ENCODE data around the gene CEP72.
"Not testable (repeated sequence)": the region's sequence is repeated elsewhere in the genome, so short reads cannot be mapped to it uniquely, and the experiment has no call there.

DNA sequence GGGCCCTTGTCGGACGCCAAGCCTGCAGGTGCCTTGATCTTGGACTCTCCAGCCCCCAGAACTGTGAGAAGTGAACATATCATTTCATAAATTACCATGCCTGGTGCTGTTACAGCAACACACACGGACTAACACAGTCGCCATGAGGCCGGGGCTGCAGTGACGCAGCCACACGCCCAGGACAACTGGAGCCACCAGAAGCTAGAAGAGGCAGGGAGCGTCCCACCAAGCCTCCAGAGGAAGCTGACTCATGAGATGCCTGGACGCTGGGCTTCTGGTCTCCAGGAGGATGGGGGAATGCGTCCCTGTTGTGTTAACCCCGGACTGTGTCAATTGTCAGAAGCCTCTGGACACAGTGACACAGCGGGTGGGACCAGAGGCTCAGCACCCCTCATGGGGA, 74.8 kb downstream of the CEP72 start:
- not testable (repeated sequence) for TF ChIP-seq BHLHE40 (IDR thresholded peaks at IDR 0.05; ENCODE audit: borderline replicate concordance); SUZ12 (IDR thresholded peaks at IDR 0.05); ARNT (IDR thresholded peaks at IDR 0.05); LEF1 (IDR thresholded peaks at IDR 0.05; ENCODE audit: borderline replicate concordance); SP1 (IDR thresholded peaks at IDR 0.05); FOXA1 (IDR thresholded peaks at IDR 0.05); FOXM1 (IDR thresholded peaks at IDR 0.05; ENCODE audit: borderline replicate concordance); FOXK2 (IDR thresholded peaks at IDR 0.05); L3MBTL2 (conservative IDR thresholded peaks at IDR 0.05); HDGF (IDR thresholded peaks at IDR 0.05; ENCODE audit: borderline replicate concordance); ELF4 (IDR thresholded peaks at IDR 0.05); NFRKB (IDR thresholded peaks at IDR 0.05); TARDBP (IDR thresholded peaks at IDR 0.05)
- TF ChIP-seq, protein P1, sequence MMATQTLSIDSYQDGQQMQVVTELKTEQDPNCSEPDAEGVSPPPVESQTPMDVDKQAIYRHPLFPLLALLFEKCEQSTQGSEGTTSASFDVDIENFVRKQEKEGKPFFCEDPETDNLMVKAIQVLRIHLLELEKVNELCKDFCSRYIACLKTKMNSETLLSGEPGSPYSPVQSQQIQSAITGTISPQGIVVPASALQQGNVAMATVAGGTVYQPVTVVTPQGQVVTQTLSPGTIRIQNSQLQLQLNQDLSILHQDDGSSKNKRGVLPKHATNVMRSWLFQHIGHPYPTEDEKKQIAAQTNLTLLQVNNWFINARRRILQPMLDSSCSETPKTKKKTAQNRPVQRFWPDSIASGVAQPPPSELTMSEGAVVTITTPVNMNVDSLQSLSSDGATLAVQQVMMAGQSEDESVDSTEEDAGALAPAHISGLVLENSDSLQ (IDR thresholded peaks at IDR 0.05) = not testable (repeated sequence)
